ENCODE measurements around the gene LRP1. TPM values are rescaled to one million over a fixed set of nuclear protein-coding genes. Genes with fewer than 3 reads are reported as not detected.

LRP1 gene
- total RNA-seq, 1 donor from 2014 or later: 591 TPM

DNA sequence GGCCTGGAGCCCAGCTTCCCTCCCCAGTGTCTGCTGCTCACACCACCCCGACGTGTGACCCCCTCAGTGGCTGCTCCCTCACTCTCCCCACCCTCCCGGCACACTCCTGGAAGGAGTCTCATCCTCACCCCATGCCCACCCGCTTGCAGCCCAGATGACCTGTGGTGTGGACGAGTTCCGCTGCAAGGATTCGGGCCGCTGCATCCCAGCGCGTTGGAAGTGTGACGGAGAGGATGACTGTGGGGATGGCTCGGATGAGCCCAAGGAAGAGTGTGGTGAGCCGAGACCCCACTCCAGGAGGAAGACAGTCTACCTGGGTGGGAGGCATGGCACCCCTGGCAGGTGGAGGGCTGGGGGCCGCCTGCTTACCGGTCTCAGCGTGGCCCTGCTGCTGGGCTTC is 73.3 kb downstream of the LRP1 start:
- Mint-ChIP-seq H3K4me1 (ENCODE audit: unreplicated experiment) (no peaks in the 10 kb centered on the region), H3K27ac (ENCODE audit: unreplicated experiment) (no peak overlapping the region), H3K36me3 (ENCODE audit: unreplicated experiment) (peaks cover 62% of the 10 kb centered on the region), H3K27me3 (ENCODE audit: unreplicated experiment) (no peaks in the 10 kb centered on the region), H3K9me3 (ENCODE audit: unreplicated experiment) (no peaks in the 10 kb centered on the region), H3K4me3 (ENCODE audit: unreplicated experiment) (no peak overlapping the region)
- TF ChIP-seq, protein P1, sequence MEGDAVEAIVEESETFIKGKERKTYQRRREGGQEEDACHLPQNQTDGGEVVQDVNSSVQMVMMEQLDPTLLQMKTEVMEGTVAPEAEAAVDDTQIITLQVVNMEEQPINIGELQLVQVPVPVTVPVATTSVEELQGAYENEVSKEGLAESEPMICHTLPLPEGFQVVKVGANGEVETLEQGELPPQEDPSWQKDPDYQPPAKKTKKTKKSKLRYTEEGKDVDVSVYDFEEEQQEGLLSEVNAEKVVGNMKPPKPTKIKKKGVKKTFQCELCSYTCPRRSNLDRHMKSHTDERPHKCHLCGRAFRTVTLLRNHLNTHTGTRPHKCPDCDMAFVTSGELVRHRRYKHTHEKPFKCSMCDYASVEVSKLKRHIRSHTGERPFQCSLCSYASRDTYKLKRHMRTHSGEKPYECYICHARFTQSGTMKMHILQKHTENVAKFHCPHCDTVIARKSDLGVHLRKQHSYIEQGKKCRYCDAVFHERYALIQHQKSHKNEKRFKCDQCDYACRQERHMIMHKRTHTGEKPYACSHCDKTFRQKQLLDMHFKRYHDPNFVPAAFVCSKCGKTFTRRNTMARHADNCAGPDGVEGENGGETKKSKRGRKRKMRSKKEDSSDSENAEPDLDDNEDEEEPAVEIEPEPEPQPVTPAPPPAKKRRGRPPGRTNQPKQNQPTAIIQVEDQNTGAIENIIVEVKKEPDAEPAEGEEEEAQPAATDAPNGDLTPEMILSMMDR (IDR thresholded peaks at IDR 0.05): no peak
- DNase-seq (ENCODE audit: extremely low spot score, unreplicated experiment): no peak

DNA sequence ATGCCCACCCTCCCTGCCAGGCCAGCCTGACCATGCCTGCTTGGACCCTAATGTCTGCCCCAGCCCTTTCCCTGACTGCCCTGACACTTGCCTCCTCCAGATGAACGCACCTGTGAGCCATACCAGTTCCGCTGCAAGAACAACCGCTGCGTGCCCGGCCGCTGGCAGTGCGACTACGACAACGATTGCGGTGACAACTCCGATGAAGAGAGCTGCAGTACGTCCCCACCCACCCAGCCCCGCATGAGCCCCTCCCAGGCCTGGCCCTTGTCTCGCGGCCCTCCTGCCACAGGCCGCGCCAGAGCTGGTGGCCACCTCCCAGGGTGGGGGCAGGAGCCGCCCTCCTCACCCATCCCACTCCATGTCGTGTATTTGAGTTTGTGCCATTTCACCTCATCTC is 74.0 kb downstream of the LRP1 start:
- no peak overlapping the region for H3K4me3 Mint-ChIP-seq (ENCODE audit: unreplicated experiment)

GRCh38 chr12:57203201-57203600 is 74.9 kb downstream of the LRP1 start:
- no peak for DNase-seq (ENCODE audit: extremely low spot score, unreplicated experiment)
- Mint-ChIP-seq H3K27me3 (ENCODE audit: unreplicated experiment) (no peaks in the 10 kb centered on the region), H3K4me3 (ENCODE audit: unreplicated experiment) (no peak overlapping the region), H3K36me3 (ENCODE audit: unreplicated experiment) (peaks cover 53% of the 10 kb centered on the region), H3K9me3 (ENCODE audit: unreplicated experiment) (no peaks in the 10 kb centered on the region), H3K27ac (ENCODE audit: unreplicated experiment) (no peak overlapping the region), H3K4me1 (ENCODE audit: unreplicated experiment) (no peaks in the 10 kb centered on the region)
- TF ChIP-seq, protein P1 (IDR thresholded peaks at IDR 0.05): no peak

More for the DNA sequence above, 74.0 kb downstream of the LRP1 start:
- TF ChIP-seq, protein P1 (IDR thresholded peaks at IDR 0.05): no peak
- no peak for DNase-seq (ENCODE audit: extremely low spot score, unreplicated experiment)
- Mint-ChIP-seq H3K36me3 (ENCODE audit: unreplicated experiment) (peaks cover 59% of the 10 kb centered on the region), H3K27ac (ENCODE audit: unreplicated experiment) (no peak overlapping the region), H3K4me1 (ENCODE audit: unreplicated experiment) (no peaks in the 10 kb centered on the region), H3K27me3 (ENCODE audit: unreplicated experiment) (no peaks in the 10 kb centered on the region), H3K9me3 (ENCODE audit: unreplicated experiment) (no peaks in the 10 kb centered on the region)

- H3K36me3 Mint-ChIP-seq (ENCODE audit: unreplicated experiment): peaks cover 52% of the 10 kb centered on the region
- H3K4me1 Mint-ChIP-seq (ENCODE audit: unreplicated experiment): no peaks in the 10 kb centered on the region
These were observed 75.5 kb downstream of the LRP1 start for GRCh38 chr12:57203791-57204190.

GRCh38 chr12:57204454-57204853 is 76.2 kb downstream of the LRP1 start:
- H3K27me3 Mint-ChIP-seq (ENCODE audit: unreplicated experiment): no peaks in the 10 kb centered on the region
- H3K9me3 Mint-ChIP-seq (ENCODE audit: unreplicated experiment): no peaks in the 10 kb centered on the region
- H3K4me1 Mint-ChIP-seq (ENCODE audit: unreplicated experiment): no peaks in the 10 kb centered on the region
- DNase-seq (ENCODE audit: extremely low spot score, unreplicated experiment): no peak
- peaks cover 49% of the 10 kb centered on the region for H3K36me3 Mint-ChIP-seq (ENCODE audit: unreplicated experiment)
- TF ChIP-seq, protein P1 (IDR thresholded peaks at IDR 0.05): no peak
- H3K27ac Mint-ChIP-seq (ENCODE audit: unreplicated experiment): no peak overlapping the region
- H3K4me3 Mint-ChIP-seq (ENCODE audit: unreplicated experiment): no peak overlapping the region

More at GRCh38 chr12:57203791-57204190, 75.5 kb downstream of the LRP1 start:
- TF ChIP-seq, protein P1 (IDR thresholded peaks at IDR 0.05): no peak
- H3K9me3 Mint-ChIP-seq (ENCODE audit: unreplicated experiment): no peaks in the 10 kb centered on the region
- no peak for DNase-seq (ENCODE audit: extremely low spot score, unreplicated experiment)
- H3K4me3 Mint-ChIP-seq (ENCODE audit: unreplicated experiment): no peak overlapping the region
- H3K27me3 Mint-ChIP-seq (ENCODE audit: unreplicated experiment): no peaks in the 10 kb centered on the region
- no peak overlapping the region for H3K27ac Mint-ChIP-seq (ENCODE audit: unreplicated experiment)

Measured in osteocyte (in vitro differentiated cells).